Subcutaneous adipose tissue (tissue), 4 donors: ENCODE results near the gene PNPO. TPM values are rescaled to one million over a fixed set of nuclear protein-coding genes. Genes with fewer than 3 reads are reported as not detected.

Experiments used
- CTCF ChIP-seq: fragments of 450-650 bp; IDR thresholded peaks from one replicate; pipeline ENCODE4 v1.5.1; 2016; ENCODE audit warnings: low read depth, mild to moderate bottlenecking, control low read depth, antibody characterized with exemption, moderate library complexity
- total RNA-seq, 4 donors: library from RNA; depleted of rRNA; stranded (reverse); fragments of >200 nt; gene quantifications; one replicate each; pipeline ENCODE4 v1.1.0, GENCODE V29; 2016

Gene PNPO
- total RNA-seq, 4 donors from 2014 or later, result 22.9 to 34.7 (median 27.4) TPM

GRCh38 chr17:47946929-47947397 lies 5.6 kb downstream of the PNPO start:
- TF ChIP-seq CTCF, result no peak

DNA sequence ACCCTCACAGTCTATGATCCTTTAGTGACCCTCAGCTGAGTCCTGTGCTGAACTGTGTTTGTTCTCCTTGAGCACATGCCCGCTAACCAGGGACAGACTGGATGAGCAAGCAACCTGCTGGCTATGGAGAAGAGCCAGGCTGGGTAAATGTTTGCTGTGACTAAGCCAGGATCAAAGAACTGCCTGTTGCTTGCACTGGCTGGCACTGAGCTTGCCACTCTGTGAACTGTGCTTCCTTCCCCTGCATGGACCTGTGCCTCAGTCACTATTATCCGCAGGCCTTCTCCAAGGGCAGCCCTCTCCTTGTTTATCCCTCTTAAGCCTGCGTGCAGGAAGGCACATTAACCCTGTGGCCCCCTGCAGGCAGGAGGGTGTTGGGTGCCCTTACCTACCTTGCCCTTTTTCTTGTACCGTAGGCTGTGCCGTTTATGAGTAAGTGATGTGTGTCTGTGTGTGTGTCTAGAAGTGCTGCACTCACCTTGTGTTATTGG lies 7.4 kb downstream of the PNPO start:
- no peak for TF ChIP-seq CTCF

GRCh38 chr17:47949197-47949759 lies 7.9 kb downstream of the PNPO start:
- no peak for TF ChIP-seq CTCF

- TF ChIP-seq CTCF, result no peak
Observed at GRCh38 chr17:47949946-47950345, 8.6 kb downstream of the PNPO start.

GRCh38 chr17:47950448-47950847 lies 9.1 kb downstream of the PNPO start:
- TF ChIP-seq CTCF, result no peak

DNA sequence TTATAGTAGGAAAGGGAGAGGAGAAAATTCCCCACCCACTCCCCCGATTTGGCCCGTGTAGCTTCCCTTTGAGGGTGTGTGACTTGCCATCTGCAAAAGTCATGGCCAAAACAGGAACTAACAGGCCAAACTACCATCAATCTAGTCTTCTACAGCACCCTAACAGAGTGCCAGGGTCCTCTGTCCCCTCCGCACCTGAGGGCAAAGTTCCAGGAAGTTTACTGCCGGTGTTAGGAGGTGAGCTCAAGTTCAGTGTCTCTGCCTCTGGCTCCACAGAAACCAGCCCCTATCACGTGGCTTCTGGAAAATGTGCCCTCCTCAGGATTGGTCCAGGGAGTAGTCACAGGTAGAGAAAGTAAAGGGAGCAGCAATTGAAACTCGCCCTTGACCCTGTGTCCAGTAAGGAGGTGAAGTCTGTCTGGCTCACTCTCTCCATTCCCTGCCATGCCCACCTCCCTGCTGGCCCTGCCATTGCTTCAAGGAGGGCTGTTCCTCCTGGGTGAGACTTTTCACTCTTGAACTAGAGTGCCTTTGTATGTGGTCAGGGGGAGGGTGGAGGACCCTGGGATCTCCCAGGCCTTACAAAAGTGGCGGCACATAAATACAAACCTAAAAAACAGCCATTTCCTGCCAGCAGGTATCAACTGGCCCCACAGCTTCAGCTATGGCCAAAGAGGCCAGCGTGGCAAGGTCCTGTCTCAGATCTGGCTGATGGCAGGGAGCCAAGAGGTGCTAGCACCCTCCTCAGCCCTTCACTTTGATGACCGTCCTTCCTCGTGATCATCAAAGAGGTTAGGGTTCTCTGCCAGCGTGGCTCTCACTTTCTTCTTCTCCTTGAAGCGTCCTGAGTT lies 11.0 kb downstream of the PNPO start:
- no peak for TF ChIP-seq CTCF

GRCh38 chr17:47953909-47954308 lies 12.5 kb downstream of the PNPO start:
- no peak for TF ChIP-seq CTCF
